Measurements from ENCODE around the gene MTHFR.

Gene MTHFR

GRCh38 chr1:11761988-11762406 lies 43.8 kb downstream of the MTHFR start, which contains the start of gene C1orf167:
TSS of gene C1orf167 (plus strand) at chr1:11762193. CDS start at chr1:11764401, 2,208 bp downstream.
- DNase-seq (ENCODE audit: low read depth in 2 of 3, low spot score in 1 of 3): peak in 2 of 3 donors; percentile 7 to 9

GRCh38 chr1:11761285-11761684 lies 44.5 kb downstream of the MTHFR start:
- no peak for DNase-seq (ENCODE audit: low read depth in 2 of 3, low spot score in 1 of 3)

GRCh38 chr1:11759791-11760190 lies 46.0 kb downstream of the MTHFR start:
- no peak for DNase-seq (ENCODE audit: low read depth in 2 of 3, low spot score in 1 of 3)

GRCh38 chr1:11757047-11757446 lies 48.7 kb downstream of the MTHFR start:
- DNase-seq (ENCODE audit: low read depth in 2 of 3, low spot score in 1 of 3): no peak

GRCh38 chr1:11753555-11754208 lies 52.1 kb downstream of the MTHFR start:
- DNase-seq (ENCODE audit: low read depth in 2 of 3, low spot score in 1 of 3): no peak

GRCh38 chr1:11752359-11753088 lies 53.2 kb downstream of the MTHFR start:
- DNase-seq (ENCODE audit: low read depth in 2 of 3, low spot score in 1 of 3): no peak

GRCh38 chr1:11751087-11751486 lies 54.7 kb downstream of the MTHFR start:
- no peak for DNase-seq (ENCODE audit: low read depth in 2 of 3, low spot score in 1 of 3)

GRCh38 chr1:11749996-11750395 lies 55.8 kb downstream of the MTHFR start:
- DNase-seq (ENCODE audit: low read depth in 2 of 3, low spot score in 1 of 3): no peak

- peak in 1 of 3 donors; percentile 40 for DNase-seq (ENCODE audit: low read depth in 2 of 3, low spot score in 1 of 3)
Observed at GRCh38 chr1:11749203-11749689, 56.5 kb downstream of the MTHFR start.

- DNase-seq (ENCODE audit: low read depth in 2 of 3, low spot score in 1 of 3): no peak
Observed at GRCh38 chr1:11748294-11749202, 57.2 kb downstream of the MTHFR start.

- DNase-seq (ENCODE audit: low read depth in 2 of 3, low spot score in 1 of 3): no peak
Observed at GRCh38 chr1:11746795-11747487, 58.8 kb downstream of the MTHFR start.

- no peak for DNase-seq (ENCODE audit: low read depth in 2 of 3, low spot score in 1 of 3)
Observed at GRCh38 chr1:11746092-11746491, 59.7 kb downstream of the MTHFR start.

GRCh38 chr1:11744287-11744686 lies 61.5 kb downstream of the MTHFR start:
- DNase-seq (ENCODE audit: low read depth in 2 of 3, low spot score in 1 of 3): no peak

GRCh38 chr1:11741919-11742558 lies 63.7 kb downstream of the MTHFR start:
- no peak for DNase-seq (ENCODE audit: low read depth in 2 of 3, low spot score in 1 of 3)

- no peak for DNase-seq (ENCODE audit: low read depth in 2 of 3, low spot score in 1 of 3)
Observed at GRCh38 chr1:11741482-11741881, 64.3 kb downstream of the MTHFR start.

- no peak for DNase-seq (ENCODE audit: low read depth in 2 of 3, low spot score in 1 of 3)
Observed at GRCh38 chr1:11740258-11741192, 65.2 kb downstream of the MTHFR start.

GRCh38 chr1:11738783-11739182 lies 67.0 kb downstream of the MTHFR start:
- DNase-seq (ENCODE audit: low read depth in 2 of 3, low spot score in 1 of 3): no peak

- no peak for DNase-seq (ENCODE audit: low read depth in 2 of 3, low spot score in 1 of 3)
Observed at GRCh38 chr1:11738096-11738495, 67.7 kb downstream of the MTHFR start.

Measured in stimulated activated CD4-positive, alpha-beta T cell treated with anti-CD3 and anti-CD28 coated beads, Interleukin-12 subunit alpha, Interleukin-12 subunit beta, amount 100 ng/mL, for 48 hours (primary cell).